ENCODE data around the gene RMRP.

RMRP gene

DNA sequence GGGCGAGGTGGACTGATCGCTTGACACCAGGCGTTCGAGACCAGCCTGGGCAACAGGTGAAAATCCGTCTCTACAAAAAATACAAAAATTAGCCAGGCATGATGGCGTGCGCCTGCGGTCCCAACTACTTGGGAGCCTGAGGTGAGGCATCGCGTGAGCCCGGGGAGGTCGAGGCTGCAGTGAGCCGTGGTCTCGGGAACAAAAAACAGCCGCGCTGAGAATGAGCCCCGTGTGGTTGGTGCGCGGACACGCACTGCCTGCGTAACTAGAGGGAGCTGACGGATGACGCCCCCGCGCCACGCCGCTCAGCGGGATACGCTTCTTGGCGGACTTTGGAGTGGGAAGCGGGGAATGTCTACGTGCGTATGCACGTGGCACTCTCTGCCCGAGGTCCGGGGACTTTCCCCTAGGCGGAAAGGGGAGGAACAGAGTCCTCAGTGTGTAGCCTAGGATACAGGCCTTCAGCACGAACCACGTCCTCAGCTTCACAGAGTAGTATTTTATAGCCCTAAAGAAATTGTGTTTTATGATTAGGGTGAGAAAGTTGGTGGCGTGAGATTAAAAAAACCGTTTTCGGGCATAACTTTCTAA lies at the start of gene RMRP:
RMRP (minus strand) TSS at position 474 of the 591 bp plus-strand sequence.
- DNase-seq, result peak; percentile 90

DNA sequence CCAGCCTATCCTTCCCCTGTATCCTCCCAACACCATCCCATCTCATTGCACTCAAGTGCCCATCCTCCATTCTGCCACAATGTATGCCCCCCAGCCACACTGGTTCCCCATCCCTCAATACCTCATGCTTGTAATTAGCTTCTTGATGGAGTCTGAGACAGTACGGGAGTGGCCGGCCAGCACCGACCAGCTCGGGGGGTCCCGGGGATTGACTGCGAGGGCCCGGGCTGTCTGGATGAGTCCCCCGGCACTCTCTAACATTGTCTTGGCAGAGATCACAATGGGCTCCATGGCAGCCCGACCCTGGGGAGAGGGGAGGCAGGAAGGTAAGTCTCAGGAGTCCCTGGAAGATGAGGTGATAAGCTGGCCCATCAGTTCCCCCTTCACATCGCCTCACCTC lies 49.1 kb upstream of the RMRP start:
- DNase-seq, result no peak

DNA sequence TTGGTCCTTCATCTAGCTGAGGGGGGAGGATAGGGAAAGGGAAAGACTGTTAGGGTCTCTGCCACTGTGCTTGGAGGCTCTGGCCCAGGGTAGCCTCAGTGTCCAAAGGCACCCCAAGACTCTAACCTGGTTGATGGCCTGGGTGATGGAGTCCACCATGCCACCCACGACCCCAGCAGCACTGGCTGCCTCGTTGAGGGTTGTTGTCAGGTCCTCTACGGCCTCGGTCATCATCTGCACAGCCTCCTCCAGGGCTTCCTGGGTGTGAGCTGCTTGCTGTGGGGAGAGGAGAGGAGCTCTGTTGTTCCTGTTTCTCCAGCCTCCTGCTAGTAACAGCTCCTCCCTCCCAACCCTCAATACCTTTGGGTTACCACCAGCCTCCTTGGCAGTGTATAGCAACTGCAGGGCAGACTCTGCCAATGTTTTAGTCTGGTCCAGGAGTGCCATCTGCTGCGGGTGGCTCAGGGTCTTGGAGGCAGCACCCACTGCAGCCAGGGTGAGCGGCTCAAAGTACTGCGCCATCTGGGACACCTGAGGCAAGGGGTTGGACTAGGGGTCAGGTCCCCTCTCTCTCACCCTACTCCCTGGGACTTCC lies 48.1 kb upstream of the RMRP start:
- no peak for DNase-seq

DNA sequence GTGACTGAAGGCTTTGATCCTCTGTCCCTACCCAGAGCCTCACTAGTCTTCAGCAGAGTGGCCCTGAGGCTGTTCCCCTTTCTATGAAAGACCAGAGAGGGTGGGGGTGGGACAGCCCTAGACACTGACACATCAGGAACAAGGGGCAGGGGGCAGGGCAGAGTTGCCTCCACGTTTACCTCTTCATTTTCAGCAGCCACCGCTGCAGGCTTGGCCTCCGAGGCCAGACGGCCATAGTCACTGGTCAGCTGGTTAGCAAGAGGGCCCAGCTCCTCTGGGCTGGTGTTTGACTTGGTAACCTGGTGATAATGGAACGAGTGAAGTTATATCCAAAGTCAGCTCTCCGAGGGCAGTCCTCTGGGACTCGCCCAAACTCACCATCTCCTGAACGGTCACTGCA lies 47.6 kb upstream of the RMRP start:
- DNase-seq, result no peak

DNA sequence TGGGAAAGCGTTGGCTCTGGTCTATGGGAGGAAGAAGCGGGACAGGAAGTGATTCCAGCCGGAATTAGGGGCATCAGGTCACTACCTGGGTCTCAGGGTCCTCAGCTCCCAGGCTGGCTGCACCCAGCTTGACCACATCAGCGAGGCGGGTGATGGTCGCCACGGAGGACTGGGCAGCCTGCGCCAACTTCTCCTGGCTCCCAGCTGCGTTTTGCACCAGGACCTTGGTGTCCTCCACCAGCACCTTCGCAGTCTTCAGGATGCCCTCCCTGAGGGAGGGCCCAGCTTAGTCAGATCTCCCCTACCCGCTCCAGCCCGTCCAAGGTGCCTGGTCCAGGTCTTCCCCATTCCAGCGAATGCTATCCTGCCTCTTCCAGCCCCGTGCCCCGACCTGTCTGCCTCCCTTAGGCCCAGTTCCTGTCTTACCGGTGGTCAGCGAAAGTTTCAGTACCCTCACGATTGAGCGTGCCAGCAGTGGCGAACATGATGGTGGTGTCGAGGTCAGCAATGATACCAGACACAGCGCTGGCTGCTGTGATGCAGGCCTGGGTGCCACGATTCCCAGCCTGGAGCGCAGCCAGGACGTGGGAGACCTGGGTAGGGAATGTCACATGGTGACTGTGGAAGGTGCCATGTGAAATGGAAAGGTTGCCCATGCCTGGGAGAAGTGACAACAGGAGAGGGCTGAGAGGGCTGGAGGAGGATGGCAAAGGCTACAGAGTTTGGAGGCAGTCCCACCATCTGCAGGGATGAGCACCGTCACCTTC lies 46.3 kb upstream of the RMRP start:
- DNase-seq, result no peak

DNA sequence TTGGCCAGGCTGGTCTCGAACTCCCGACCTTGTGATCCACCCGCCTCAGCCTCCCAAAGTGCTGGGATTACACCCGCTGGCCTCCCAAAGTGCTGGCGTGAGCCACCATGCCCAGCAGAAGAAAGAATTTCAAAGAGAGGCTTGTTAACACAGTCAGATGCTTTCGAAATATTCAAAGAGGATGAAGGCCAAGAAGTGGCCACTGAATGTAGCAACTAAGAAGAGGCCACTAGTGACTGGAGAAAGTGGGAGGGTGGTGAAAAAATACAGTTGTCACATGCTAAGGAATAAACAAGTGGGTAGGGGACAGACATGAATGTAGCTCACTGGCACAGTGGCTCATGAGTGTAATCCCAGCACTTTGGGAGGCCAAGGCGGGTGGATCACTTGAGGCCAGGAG lies 44.9 kb upstream of the RMRP start:
- DNase-seq, result no peak

DNA sequence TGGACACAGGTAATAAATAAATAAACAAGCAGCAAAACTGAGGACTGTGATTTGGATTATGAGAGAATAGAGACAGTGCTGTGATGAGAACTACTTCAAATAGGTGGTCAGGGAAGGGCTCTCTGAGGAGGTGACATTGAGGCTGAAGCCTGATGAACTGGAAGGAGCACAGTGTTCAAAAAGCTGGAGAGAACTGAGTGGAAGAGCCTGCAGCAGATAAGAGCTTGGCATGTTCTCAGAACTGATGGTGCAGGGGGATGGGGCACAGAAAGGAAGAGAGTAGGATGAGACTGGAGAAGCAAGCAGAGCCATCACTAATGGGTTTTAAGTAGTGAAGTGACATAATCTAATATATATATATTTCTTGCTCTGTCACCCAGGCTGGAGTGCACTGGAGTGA lies 43.1 kb upstream of the RMRP start:
- DNase-seq, result no peak

DNA sequence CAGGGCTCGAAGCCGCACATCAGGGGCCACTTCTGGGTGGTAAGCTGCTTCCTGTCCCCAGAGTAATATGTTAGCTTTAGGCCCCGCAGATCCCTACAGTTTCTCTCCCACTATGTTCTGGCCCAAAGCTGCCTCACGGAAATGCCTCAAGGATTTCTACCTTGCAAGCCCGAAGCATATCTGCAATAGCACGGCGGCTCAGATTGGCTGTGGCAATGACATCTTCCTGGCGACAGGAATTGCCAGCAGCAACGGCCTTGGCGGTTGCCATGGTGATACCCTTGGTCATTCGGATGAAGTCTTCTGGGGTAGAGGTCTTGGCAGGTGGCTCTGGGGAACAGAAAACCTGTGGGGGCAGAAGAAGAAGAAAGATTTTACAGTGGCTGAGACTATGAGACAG lies 42.2 kb upstream of the RMRP start:
- no peak for DNase-seq

DNA sequence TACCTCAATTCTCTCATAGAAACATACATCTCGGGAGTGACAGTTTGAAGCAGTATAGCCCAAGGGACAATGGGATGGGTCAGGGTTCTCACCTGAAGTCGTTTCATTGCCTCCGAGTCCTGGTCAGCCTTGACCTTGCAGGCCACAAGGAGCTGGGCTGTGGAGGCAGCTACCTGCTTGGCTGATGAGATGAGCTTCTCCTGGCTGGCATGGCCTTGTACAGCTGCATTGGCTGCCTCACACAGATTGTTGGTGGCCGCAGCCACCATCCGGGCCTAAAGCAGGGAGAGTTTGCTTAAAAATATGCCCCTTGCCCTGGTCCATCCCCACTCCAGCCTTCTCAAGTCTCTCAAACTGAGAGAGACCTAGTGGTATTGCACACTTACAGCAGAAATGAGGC lies 40.4 kb upstream of the RMRP start:
- DNase-seq, result no peak

DNA sequence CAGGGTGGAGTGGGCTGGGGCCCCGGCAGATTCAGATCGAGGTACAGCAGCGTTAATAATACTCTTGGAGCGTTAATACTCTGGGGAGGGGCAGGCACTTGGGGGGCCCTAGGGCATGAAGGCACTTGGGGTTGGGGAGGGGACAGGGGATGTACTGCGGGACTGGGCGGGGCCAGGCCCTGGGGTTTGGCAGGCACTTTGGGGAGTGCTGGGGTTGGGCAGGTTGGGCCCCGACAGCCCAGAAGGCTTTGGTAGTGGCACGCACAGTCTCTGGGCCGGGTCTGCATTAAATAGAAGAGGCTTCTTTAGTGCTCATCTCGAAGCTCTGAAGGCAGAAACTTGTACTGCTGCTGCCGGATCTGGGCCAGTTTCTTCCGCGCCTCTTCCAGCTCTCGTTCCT lies 39.7 kb upstream of the RMRP start:
- no peak for DNase-seq

DNA sequence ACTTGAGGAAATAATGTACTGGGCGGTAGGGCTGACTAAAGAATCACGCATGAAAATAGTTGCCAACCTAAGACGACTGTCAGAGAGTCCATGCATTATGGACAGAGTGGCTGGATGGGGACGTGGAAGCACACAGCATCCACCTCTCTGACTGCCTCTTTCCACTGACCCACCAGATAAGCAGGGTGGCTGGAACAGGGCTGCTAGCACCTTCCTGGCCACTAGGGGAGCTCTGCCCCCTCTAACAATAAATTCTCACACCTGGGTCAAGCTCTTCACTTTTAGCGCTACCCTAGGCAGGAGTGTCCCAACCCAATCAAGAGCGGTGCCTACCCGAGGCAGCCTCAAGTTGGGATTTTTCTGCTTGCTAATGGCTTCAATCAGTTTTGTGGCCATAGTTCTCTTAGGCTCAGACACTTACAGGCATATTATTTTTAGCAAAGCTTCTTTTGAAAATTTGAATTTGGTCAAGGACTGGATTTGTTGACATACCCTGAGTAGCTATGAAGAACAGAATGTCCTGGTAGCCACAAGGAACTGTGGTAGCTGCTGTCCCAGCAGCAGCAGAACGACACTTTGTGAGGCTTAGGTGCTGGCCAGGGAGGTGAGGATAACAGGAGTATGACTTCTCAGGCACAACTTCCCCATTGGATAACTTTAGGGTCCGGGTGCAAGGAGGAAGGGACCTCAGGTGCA lies 38.8 kb upstream of the RMRP start:
- no peak for DNase-seq

DNA sequence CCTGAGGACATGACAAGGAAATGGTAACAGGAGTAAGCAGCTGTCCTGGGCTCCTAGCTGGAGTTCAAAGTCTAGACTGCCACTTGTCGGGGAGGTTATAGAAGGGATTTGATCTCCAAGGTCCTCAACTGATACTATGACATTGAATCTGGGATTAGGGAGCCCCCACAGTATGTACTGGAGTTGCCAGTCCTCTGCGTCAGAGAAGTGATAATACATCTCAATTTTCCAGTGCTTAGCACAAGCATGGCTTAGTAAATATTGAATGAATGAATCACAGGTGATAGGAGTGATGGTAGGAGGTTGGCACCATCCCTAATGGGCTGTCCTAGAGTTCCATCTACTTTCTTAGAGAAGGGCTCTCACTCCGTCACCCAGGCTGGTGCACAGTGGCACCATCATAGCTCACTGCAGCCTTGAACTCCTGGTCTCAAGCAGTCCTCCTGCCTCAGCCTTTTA lies 38.2 kb upstream of the RMRP start:
- no peak for DNase-seq

DNA sequence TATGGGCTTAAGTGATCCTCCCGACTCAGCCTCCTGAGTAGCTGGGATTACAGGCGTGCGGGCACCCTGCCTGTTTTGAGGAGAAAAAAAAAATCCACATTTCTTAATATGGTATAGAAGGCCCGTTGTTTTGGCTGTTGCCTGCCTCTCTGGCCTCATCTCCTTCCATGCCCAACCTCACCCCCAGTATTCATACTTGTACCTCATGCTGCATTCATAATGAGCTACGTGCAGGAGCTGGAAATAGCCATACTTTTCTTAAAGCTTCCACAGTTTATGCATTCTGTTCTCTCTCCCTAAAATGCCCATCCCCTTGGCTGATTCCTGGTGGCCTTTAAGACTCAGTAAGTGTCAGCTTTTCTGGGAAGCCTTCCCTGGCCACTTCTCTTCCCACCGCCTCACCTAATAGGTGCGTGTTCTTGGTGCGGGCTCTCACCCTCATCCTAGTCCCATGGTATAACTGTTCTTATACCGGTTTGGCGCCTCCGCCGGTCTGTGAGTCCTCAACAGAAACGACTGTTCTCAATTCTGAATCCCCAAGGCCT lies 34.0 kb upstream of the RMRP start:
- no peak for DNase-seq

DNA sequence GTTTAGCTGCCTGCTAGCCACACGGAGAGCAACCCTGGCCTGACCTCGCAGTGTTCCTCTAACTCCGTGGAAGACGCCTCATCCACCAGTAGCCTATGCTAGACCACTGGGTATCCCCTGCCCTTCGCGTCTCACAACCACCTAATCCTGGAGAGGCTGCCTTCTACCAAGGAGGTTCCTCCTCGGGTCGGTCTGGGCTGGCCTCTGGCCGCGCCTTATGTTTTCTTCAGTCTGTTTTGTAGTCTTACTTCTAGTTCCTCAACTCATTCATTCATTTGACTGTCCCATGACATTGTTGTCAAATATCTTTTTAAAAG lies 33.5 kb upstream of the RMRP start:
- DNase-seq, result peak; percentile 33

DNA sequence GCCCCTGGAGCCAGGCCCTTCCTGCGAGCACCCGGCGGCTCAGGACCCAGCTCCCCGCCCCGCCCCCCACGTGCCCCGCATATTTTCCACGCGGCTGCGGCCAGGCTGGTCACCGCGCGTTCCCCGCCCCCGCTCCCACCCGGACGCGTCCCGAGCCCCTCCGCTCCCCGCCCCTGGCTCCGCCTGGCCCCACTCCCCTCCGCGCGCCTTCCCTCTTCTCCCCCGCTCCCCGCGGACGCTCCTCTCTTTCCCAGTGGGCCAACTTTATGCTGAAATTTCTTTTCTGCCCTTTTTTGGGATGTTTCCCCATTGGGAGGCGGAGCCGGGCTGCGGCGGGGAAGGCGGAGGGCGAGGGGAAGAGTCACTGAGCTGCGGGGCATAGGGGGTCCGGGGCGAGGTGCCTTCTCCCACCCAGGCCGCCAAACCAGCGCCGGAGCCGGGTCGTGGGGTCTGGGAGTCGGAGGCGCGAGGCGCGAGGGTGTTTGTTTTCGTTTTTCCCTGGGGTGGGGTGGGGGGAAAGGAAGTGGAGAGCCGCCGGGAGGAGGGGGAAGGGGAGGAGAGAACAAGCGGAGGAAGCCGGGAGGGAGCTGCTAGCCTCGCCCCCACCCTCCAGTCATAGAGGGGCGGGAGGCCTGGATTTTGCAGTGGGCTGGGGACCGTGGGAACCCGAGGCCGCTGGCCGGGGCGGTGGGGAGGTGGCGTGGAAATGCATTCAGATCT lies 33.0 kb upstream of the RMRP start:
- DNase-seq, result peak; percentile 42

DNA sequence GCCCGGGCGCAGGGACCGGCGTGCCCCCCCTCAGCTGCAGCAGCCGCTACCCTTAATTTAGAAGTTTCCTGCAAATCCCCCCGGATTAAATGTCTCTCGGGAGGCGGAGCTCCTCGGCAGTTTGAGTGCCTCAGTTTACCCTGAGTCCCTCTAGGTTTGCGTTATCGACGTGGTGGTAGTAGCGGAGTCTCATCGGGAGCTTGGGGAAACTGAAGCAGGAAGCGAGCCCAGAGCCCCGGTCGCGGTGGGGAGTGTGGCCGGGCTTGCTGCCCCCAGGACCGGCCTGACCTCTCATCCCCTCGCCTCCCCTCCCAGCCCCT lies 32.4 kb upstream of the RMRP start:
- DNase-seq, result no peak

DNA sequence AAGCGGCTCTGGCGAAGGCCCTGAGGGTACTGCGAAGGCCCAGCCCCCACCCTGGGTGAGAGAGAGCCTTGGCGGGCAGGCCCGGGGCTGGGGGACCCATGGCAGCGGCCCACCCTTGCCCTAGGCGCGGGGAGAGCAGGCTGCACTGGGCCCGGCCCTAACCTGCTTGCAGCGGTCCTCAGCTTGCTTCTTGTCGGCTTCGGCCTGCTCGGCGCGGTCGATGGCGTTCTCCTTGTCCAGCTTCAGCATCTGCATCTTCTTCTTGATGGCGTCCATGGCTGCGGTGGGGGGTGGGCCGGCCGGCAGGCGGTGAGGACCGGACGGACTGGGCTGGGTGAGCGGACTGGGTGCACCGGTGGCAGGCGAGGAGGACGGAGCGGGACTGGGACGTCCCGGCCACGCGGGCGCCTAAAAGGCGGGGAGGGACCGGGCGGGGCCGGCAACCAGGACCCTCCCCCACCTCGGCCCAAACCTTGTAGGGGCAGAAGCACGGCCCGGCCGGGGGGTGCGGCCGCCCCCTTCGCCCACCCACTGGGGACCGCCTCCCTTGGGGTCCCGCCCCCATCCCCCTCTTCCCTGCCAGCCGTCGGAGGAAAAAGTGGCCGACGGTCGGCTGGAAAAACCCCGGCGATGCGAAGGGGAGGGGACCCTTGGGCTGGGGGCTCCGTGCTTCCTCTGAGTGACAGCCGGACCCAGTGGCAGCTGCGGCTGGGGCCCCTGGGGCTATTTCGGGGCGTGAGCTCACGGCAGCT lies 31.9 kb upstream of the RMRP start, which contains the start of gene TPM2:
TPM2 (minus strand) TSS at position 384 of the 752 bp plus-strand sequence; CDS start at position 276, 108 bp downstream.
- no peak for DNase-seq

DNA sequence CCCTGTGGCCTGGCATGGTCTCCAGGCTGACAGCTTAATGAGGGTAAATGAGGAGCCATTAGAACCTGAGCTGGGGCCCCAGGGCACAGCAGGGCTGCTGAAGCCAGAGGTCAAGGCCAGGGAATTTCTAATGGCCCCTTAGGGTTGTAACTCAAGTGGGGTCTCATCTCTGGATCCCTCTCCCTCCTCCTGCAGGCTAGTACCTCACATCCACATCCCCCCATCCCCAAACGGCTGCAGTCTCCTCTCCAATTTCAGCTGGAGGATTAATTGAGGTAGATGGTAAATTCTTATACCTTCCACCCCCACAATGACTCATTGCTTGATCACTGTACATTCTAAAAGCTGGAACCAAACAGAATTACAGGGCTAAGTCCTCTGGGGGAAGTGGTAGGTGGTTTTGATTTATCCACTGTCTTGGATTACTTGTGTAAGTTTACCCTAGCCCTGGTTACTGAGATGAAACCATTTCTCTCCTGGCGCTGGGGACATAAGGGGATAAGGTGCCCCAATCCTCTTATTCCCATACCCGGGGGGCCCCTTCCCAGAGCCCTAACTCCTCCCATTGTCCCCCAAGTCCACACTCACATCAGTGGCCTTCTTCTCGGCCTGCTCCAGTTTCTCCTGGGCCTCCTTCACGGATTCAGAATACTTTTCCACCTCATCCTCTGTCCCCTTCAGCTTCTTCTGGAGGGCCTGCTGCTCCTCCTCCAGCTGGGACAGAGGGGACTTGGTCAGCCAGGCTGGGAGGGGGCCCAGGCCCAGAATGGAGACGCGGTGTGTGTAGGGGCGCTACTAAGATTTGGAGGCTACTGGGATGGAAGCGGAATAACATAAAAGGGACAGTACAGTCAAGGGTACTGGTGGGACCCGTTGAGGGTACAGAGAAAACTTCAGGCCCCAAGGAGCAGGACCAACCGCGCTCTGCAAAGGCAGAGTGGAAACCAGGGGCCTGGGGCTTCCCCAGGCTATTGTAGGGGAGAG lies 31.0 kb upstream of the RMRP start:
- DNase-seq, result no peak

DNA sequence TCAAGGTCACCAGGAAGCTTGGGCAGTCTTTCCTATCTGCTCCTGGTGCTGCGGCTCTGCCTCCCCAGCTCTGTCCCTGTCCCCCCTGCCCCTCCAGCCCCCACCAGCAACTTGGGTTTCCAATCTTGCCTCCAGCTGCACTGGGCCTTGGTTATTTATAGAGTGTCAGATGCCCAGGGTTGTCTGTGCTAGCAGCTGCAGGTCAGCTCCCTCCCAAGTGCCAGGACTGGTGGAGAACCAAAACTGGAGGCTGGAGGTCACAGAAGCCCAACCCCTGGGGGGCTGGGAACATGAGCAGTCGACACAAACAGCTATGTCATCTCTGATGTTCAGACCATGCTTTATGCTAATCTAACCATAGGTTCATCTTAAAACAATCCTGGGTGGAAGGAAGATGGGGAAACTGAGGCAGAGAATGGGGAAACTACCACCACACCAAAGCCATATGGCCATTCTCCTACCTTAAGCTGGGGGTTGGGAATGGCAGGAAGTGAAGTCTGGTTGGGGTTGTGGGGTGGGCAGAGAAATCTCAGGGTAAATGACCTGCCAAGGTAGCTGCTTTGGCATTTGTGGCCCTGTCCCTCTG lies 30.2 kb upstream of the RMRP start:
- no peak for DNase-seq

DNA sequence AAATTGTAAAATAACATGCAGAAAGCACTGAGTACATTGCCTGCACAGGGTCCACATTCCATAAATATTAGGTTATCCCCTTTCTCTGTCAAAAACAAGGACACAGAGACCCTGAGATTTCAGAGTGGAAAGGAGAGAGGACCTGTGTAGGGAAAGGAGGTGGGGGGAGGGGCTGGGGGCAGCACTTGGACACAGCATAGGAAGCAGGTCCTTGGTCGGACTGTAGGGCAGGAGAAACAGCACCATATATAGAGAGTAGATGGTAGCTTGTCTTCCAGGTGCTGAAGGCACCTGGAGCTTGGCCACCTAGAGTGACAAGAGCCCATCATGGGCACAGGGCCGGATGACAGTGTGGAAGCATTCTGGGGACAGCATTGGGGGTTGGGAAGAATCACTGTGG lies 29.5 kb upstream of the RMRP start:
- DNase-seq, result no peak

Measured in NCI-H2227 treated with DMSO at 0.1 percent for 48 hours (cell line).